Smooth muscle cell (in vitro differentiated cells): Measurements from ENCODE around the gene KRT37. TPM values are rescaled to one million over a fixed set of nuclear protein-coding genes. Genes with fewer than 3 reads are reported as not detected.
"Not testable (repeated sequence)": the region's sequence is repeated elsewhere in the genome, so short reads cannot be mapped to it uniquely, and the experiment has no call there.

Experiments used
- DNase-seq: peaks from one replicate; lab custom pipeline; 2025; ENCODE audit not compliant: unreplicated experiment; lab: John Stamatoyannopoulos, UW
- H2AFZ ChIP-seq: fragments of 200-600 bp; sonication (generic); 2 replicates; pipeline ENCODE4 v1.6.0; 2016; ENCODE audit warnings: antibody characterized with exemption, low read depth, mild to moderate bottlenecking
- H3F3A ChIP-seq: fragments of 200-600 bp; sonication (generic); 2 replicates; pipeline ENCODE4 v1.6.0; 2017; ENCODE audit warnings: antibody characterized with exemption, low read depth
- H3K27ac ChIP-seq: fragments of 200-600 bp; sonication (generic); 2 replicates; pipeline ENCODE4 v1.5.1; 2016; ENCODE audit warnings: low read depth, mild to moderate bottlenecking
- H3K27me3 ChIP-seq: fragments of 200-600 bp; sonication (generic); 2 replicates; pipeline ENCODE4 v1.6.1; 2016; ENCODE audit warnings: low read depth, mild to moderate bottlenecking
- H3K36me3 ChIP-seq: fragments of 200-600 bp; sonication (generic); 2 replicates; pipeline ENCODE4 v1.5.1; 2016; ENCODE audit warnings: low read depth
- H3K4me1 ChIP-seq: fragments of 200-600 bp; sonication (generic); 2 replicates; pipeline ENCODE4 v1.5.1; 2016; ENCODE audit warnings: low read depth
- H3K4me2 ChIP-seq: fragments of 200-600 bp; sonication (generic); 2 replicates; pipeline ENCODE4 v1.6.0; 2016; ENCODE audit warnings: mild to moderate bottlenecking
- H3K4me3 ChIP-seq: fragments of 200-600 bp; sonication (generic); 2 replicates; pipeline ENCODE4 v1.5.1; 2016; ENCODE audit warnings: mild to moderate bottlenecking
- H3K79me2 ChIP-seq: fragments of 200-600 bp; sonication (generic); 2 replicates; pipeline ENCODE4 v1.6.0; 2016; ENCODE audit warnings: low read depth, mild to moderate bottlenecking
- H3K9ac ChIP-seq: fragments of 200-600 bp; sonication (generic); 2 replicates; pipeline ENCODE4 v1.6.0; 2016; ENCODE audit warnings: low read depth
- H3K9me3 ChIP-seq: fragments of 200-600 bp; sonication (generic); replicated peaks from 2 replicates; pipeline ENCODE4 v1.5.1; 2016; ENCODE audit warnings: low read depth
- H4K20me1 ChIP-seq: fragments of 200-600 bp; sonication (generic); 2 replicates; pipeline ENCODE4 v1.6.0; 2016; ENCODE audit warnings: low read depth
- CTCF ChIP-seq: fragments of 200-600 bp; sonication (generic); IDR thresholded peaks from 2 replicates; pipeline ENCODE4 v1.5.1; 2017; ENCODE audit warnings: borderline replicate concordance, mild to moderate bottlenecking, antibody characterized with exemption; ENCODE audit not compliant: insufficient read depth, poor library complexity, severe bottlenecking
- WGBS: methylation state at CpG from one replicate; pipeline ENCODE4 v1.1.7; 2016; ENCODE audit warnings: low lambda C conversion rate; 5-methylcytosine and 5-hydroxymethylcytosine counted together
- polyA plus RNA-seq: library from polyadenylated mRNA; unstranded; fragments of >200 nt; fragmentation: Nextera tagmentation; extraction: Ambion mirVana; gene quantifications from 2 replicates; pipeline ENCODE4 v1.2.1, GENCODE V29; 2016
- total RNA-seq: library from RNA; depleted of rRNA; stranded (reverse); fragments of >200 nt; gene quantifications from 2 replicates; pipeline ENCODE4 v1.2.3, GENCODE V29; 2014

The KRT37 gene
- total and polyA plus RNA-seq, 2 experiments from 2014 or later = 0.40 TPM; not detected in 1

GRCh38 chr17:41429667-41430066, 5.3 kb upstream of the KRT37 start:
- TF ChIP-seq CTCF = no peak
- Histone ChIP-seq H3K4me1 (no peaks in the 10 kb centered on the region), H3K79me2 (no peaks in the 10 kb centered on the region), H3K9ac (no peak overlapping the region), H2AFZ (no peak overlapping the region), H3K4me2 (no peak overlapping the region), H3K36me3 (no peaks in the 10 kb centered on the region), H4K20me1 (no peaks in the 10 kb centered on the region), H3K27ac (no peak overlapping the region), H3K4me3 (no peak overlapping the region), H3F3A (no peaks in the 10 kb centered on the region), H3K27me3 (no peaks in the 10 kb centered on the region), H3K9me3 (no peaks in the 10 kb centered on the region)
- WGBS = 85% methylated on average over 7 of the region's 7 CpGs
- DNase-seq = no peak

- whole genome bisulfite sequencing = 45% methylated on average over 4 of the region's 4 CpGs
- TF ChIP-seq CTCF = no peak
Measured at GRCh38 chr17:41428591-41429291, 4.4 kb upstream of the KRT37 start.

GRCh38 chr17:41422586-41422985, 1.8 kb downstream of the KRT37 start:
- H3K4me2 ChIP-seq, H3K4me3 ChIP-seq, H3F3A ChIP-seq, H2AFZ ChIP-seq, H4K20me1 ChIP-seq, H3K9me3 ChIP-seq, H3K27me3 ChIP-seq, H3K79me2 ChIP-seq, H3K36me3 ChIP-seq, H3K27ac ChIP-seq, H3K4me1 ChIP-seq, DNase-seq, H3K9ac ChIP-seq: not testable (repeated sequence)
- 97% methylated on average over 11 of the region's 11 CpGs for WGBS

More at GRCh38 chr17:41428591-41429291, 4.4 kb upstream of the KRT37 start:
- no peaks in the 10 kb centered on the region for H4K20me1 ChIP-seq
- H3K4me3 ChIP-seq = no peak overlapping the region
- no peak overlapping the region for H3K4me2 ChIP-seq
- H3K9me3 ChIP-seq = no peaks in the 10 kb centered on the region
- no peak for DNase-seq
- no peaks in the 10 kb centered on the region for H3K79me2 ChIP-seq
- H3K27ac ChIP-seq = no peak overlapping the region
- H3K36me3 ChIP-seq = no peaks in the 10 kb centered on the region
- H3K4me1 ChIP-seq = no peaks in the 10 kb centered on the region
- H3K27me3 ChIP-seq = no peaks in the 10 kb centered on the region
- no peak overlapping the region for H2AFZ ChIP-seq
- H3K9ac ChIP-seq = no peak overlapping the region
- no peaks in the 10 kb centered on the region for H3F3A ChIP-seq

GRCh38 chr17:41421617-41422016, 2.8 kb downstream of the KRT37 start:
- Histone ChIP-seq H3K9me3 (no peaks in the 10 kb centered on the region), H3K9ac (no peak overlapping the region), H4K20me1 (no peaks in the 10 kb centered on the region), H3F3A (no peaks in the 10 kb centered on the region), H3K4me3 (no peak overlapping the region), H2AFZ (no peak overlapping the region), H3K4me2 (peak overlapping the region; percentile 29), H3K27ac (peak overlapping the region; percentile 26), H3K79me2 (no peaks in the 10 kb centered on the region), H3K36me3 (no peaks in the 10 kb centered on the region), H3K27me3 (no peaks in the 10 kb centered on the region), H3K4me1 (no peaks in the 10 kb centered on the region)
- DNase-seq = no peak
- no peak for TF ChIP-seq CTCF
- WGBS = 33% methylated on average over 4 of the region's 4 CpGs
